ENCODE measurements around the gene SERTM1.

SERTM1 gene

DNA sequence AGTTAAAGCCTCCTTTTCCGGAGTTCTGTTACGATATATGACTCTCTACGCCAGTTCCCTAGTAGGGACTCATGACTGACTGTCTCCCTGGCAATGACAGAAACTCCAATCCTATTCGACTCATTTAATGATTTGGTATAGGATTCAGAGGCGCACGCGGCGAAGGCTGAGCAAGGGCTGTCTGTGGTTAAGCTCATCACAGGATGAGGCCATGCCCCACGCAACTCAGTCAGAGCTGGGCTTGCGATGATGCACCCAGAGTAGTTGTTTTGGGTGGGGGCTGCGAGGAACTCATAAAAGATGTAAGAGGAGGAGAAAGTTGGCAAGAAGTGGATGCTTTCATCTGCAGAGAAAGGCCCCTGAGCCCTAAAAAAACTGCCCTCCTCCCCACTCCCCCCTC is 468 bp upstream of the SERTM1 start:
- H3K27ac ChIP-seq, result no peak overlapping the region
- no peak overlapping the region for H3K4me2 ChIP-seq
- H3K36me3 ChIP-seq, result no peaks in the 10 kb centered on the region
- no peak for TF ChIP-seq Cebpa-rat (IDR thresholded peaks at IDR 0.05)
- no peaks in the 10 kb centered on the region for H4K20me1 ChIP-seq
- H3K4me3 ChIP-seq, result no peak overlapping the region
- peaks cover 0 to 4% (median 0%) of the 10 kb centered on the region in 10 experiments; a peak in 1 of 20 replicates for H3K4me1 ChIP-seq
- no peak overlapping the region for H3K9ac ChIP-seq
- peaks cover 9 to 17% (median 13%) of the 10 kb centered on the region in 11 experiments; a peak in 19 of 22 replicates for H3K9me3 ChIP-seq (replicated peaks in 1 of 11)
- no peaks in the 10 kb centered on the region for H3K27me3 ChIP-seq

GRCh38 chr13:36674337-36675212 is 755 bp downstream of the SERTM1 start:
- TF ChIP-seq Cebpa-rat (IDR thresholded peaks at IDR 0.05), result no peak
- H3K9me3 ChIP-seq (replicated peaks in 1 of 11), result peaks cover 9 to 17% (median 13%) of the 10 kb centered on the region in 11 experiments; a peak in 19 of 22 replicates
- no peaks in the 10 kb centered on the region for H3K27me3 ChIP-seq
- no peak overlapping the region for H3K27ac ChIP-seq
- no peaks in the 10 kb centered on the region for H3K4me1 ChIP-seq
- no peaks in the 10 kb centered on the region for H4K20me1 ChIP-seq
- H3K4me3 ChIP-seq, result no peak overlapping the region
- H3K9ac ChIP-seq, result no peak overlapping the region
- no peaks in the 10 kb centered on the region for H3K36me3 ChIP-seq
- no peak overlapping the region for H3K4me2 ChIP-seq

- H3K27ac ChIP-seq, result no peak overlapping the region
- H3K4me2 ChIP-seq, result no peak overlapping the region
- TF ChIP-seq Cebpa-rat (IDR thresholded peaks at IDR 0.05), result no peak
- no peaks in the 10 kb centered on the region for H4K20me1 ChIP-seq
- no peaks in the 10 kb centered on the region for H3K36me3 ChIP-seq
- no peak overlapping the region for H3K9ac ChIP-seq
- H3K4me1 ChIP-seq, result no peaks in the 10 kb centered on the region
- peaks cover 9 to 17% (median 13%) of the 10 kb centered on the region in 11 experiments; a peak in 19 of 22 replicates for H3K9me3 ChIP-seq (replicated peaks in 1 of 11)
- H3K27me3 ChIP-seq, result no peaks in the 10 kb centered on the region
- H3K4me3 ChIP-seq, result no peak overlapping the region
Measured at GRCh38 chr13:36675213-36675536, 1.4 kb downstream of the SERTM1 start.

DNA sequence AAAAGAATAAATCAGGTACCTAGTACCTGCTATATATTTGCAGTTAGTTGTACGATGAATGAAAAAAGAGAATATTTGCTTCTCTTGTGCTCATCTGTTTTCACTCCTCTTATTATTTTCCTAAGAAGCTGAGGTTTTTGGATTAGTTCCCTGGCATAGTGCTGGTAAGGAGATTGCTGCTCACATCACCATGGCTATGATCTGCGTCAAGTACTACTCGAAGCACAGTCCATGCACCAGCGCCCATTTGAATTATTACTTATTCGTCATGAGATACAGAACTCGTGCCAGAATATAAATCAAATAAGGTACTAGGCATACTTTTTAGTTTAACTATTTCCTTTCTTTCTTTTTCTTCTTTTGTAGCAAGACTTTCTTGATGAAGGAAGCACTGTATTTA is 7.1 kb downstream of the SERTM1 start:
- no peak overlapping the region for H3K9ac ChIP-seq
- TF ChIP-seq Cebpa-rat (IDR thresholded peaks at IDR 0.05), result no peak

DNA sequence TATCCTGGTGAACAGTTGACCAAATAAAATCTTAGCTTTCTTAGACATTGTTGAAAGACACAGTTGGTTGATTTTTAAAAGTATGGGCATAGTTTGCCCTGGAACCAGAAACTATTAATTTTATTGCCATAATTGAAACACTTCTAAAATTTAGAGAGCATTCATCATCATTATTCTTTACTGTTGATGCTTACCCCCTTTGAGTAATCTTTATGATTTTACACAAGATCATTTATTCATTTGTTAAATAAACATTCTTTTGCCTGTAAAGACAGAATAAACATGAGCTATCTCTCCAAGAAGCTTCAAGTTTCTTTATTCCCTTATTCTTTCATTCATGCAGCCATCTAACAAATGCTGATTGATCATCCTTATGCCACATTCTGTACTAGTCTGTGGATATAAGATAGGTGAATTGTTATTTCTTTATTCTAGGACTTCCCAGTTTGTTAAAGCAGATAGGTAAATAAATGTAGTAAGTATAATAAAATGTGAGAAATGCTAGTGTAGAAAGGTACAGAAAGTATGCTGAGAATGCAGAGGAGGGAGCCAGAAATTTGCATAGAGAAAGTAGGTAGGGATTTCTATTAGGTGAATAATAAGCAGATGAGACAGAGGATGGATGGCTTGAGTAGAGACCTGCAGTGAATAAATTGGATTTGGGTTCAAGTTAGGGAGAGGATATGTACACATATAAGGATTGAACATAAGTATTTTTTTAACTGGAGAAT is 8.2 kb downstream of the SERTM1 start:
- Histone ChIP-seq H3K36me3 (no peaks in the 10 kb centered on the region), H3K4me2 (no peak overlapping the region), H3K4me1 (no peaks in the 10 kb centered on the region), H4K20me1 (no peaks in the 10 kb centered on the region), H3K27ac (no peak overlapping the region), H3K9me3 (replicated peaks in 1 of 11) (no peaks in the 10 kb centered on the region), H3K4me3 (no peak overlapping the region), H3K9ac (no peak overlapping the region), H3K27me3 (no peaks in the 10 kb centered on the region)
- TF ChIP-seq Cebpa-rat (IDR thresholded peaks at IDR 0.05), result no peak

More for the DNA sequence above, 7.1 kb downstream of the SERTM1 start:
- Histone ChIP-seq H3K27me3 (no peaks in the 10 kb centered on the region), H3K4me2 (no peak overlapping the region), H3K4me3 (no peak overlapping the region), H3K9me3 (replicated peaks in 1 of 11) (no peaks in the 10 kb centered on the region), H3K27ac (no peak overlapping the region), H3K4me1 (no peaks in the 10 kb centered on the region), H4K20me1 (no peaks in the 10 kb centered on the region), H3K36me3 (no peaks in the 10 kb centered on the region)

DNA sequence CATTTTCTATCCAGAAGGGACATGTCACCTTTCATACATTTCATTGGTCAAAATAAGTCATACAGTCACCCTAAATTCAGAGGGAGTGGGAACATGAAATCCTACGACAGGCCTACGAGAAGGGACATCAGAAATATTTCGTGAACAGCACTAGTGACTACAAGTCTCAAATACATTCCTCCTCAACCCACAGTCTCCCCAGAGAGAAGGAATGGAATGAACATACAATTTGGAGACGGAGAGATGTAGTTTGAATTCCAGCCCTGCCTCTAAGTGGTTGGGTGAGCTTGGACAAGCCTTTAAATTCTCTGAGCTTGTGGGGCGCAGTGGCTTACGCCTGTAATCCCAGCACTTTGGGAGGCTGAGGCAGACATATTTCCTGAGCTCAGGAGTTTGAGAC is 9.9 kb downstream of the SERTM1 start:
- Histone ChIP-seq H3K36me3 (no peaks in the 10 kb centered on the region), H3K9ac (no peak overlapping the region), H3K4me3 (no peak overlapping the region), H3K4me1 (no peaks in the 10 kb centered on the region), H3K9me3 (replicated peaks in 1 of 11) (no peaks in the 10 kb centered on the region), H3K4me2 (no peak overlapping the region), H3K27me3 (no peaks in the 10 kb centered on the region), H4K20me1 (no peaks in the 10 kb centered on the region), H3K27ac (no peak overlapping the region)
- no peak for TF ChIP-seq Cebpa-rat (IDR thresholded peaks at IDR 0.05)

DNA sequence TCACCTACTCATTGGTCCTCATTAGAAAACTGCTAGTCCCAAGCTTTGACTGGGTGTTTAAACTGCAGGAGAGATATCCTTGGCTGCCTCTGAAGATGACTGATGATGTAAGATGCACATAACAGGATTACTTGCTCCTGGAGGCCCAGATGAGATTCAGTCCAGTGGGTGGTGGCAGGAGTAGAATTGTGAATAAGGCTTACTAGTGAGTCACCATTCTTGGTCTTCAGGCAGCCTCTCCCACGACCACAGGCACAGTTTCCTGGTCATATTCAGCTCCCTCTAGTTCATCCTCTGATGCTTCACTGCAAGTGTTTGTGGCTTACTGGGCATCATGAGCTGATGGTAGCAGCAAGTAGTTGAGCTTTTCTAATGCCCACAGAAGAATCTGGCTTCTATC is 12.1 kb downstream of the SERTM1 start:
- Histone ChIP-seq H3K27me3 (no peaks in the 10 kb centered on the region), H3K4me2 (no peak overlapping the region), H3K9me3 (replicated peaks in 1 of 11) (no peaks in the 10 kb centered on the region), H3K36me3 (no peaks in the 10 kb centered on the region), H3K9ac (no peak overlapping the region), H3K4me3 (no peak overlapping the region), H3K4me1 (no peaks in the 10 kb centered on the region), H3K27ac (no peak overlapping the region), H4K20me1 (no peaks in the 10 kb centered on the region)
- no peak for TF ChIP-seq Cebpa-rat (IDR thresholded peaks at IDR 0.05)

GRCh38 chr13:36696410-36697010 is 22.7 kb downstream of the SERTM1 start:
- Histone ChIP-seq H3K4me3 (no peak overlapping the region), H3K4me2 (no peak overlapping the region), H3K9ac (no peak overlapping the region), H3K27me3 (no peaks in the 10 kb centered on the region), H3K9me3 (replicated peaks in 1 of 11) (no peaks in the 10 kb centered on the region), H3K36me3 (no peaks in the 10 kb centered on the region), H4K20me1 (no peaks in the 10 kb centered on the region), H3K4me1 (peaks cover 0 to 12% (median 0%) of the 10 kb centered on the region in 10 experiments; a peak in 5 of 20 replicates), H3K27ac (no peak overlapping the region)
- no peak for TF ChIP-seq Cebpa-rat (IDR thresholded peaks at IDR 0.05)

- H3K27me3 ChIP-seq, result no peaks in the 10 kb centered on the region
- H3K4me1 ChIP-seq, result no peaks in the 10 kb centered on the region
- no peak overlapping the region for H3K9ac ChIP-seq
- H3K4me2 ChIP-seq, result no peak overlapping the region
- H4K20me1 ChIP-seq, result no peaks in the 10 kb centered on the region
- H3K4me3 ChIP-seq, result no peak overlapping the region
- TF ChIP-seq Cebpa-rat (IDR thresholded peaks at IDR 0.05), result no peak
- H3K27ac ChIP-seq, result no peak overlapping the region
- H3K9me3 ChIP-seq (replicated peaks in 1 of 11), result no peaks in the 10 kb centered on the region
- H3K36me3 ChIP-seq, result no peaks in the 10 kb centered on the region
Measured at GRCh38 chr13:36700170-36700569, 26.4 kb downstream of the SERTM1 start.

All from BLaER1 treated with 17β-estradiol and CSF1 and Interleukin-3, amounts not matched to agents 10 nM and 100 nM (cell line).